OCI-LY1 (cell line): ENCODE results near the gene NELFA.

Experiments used
- EZH2 ChIP-seq: fragments of 200-600 bp; sonication (generic), shearing (Covaris generic); IDR thresholded peaks from 2 replicates; pipeline ENCODE4 v1.8.0; 2017; ENCODE audit warnings: borderline replicate concordance, mixed run types, mild to moderate bottlenecking, antibody characterized with exemption, low read length, moderate library complexity, mixed read lengths
- TF ChIP-seq, protein P1 (sequence below): fragments of 200-600 bp; sonication (generic), shearing (Covaris generic); IDR thresholded peaks from 2 replicates; pipeline ENCODE4 v1.5.1; 2017; ENCODE audit warnings: mild to moderate bottlenecking, antibody characterized with exemption, low read length, moderate library complexity, mixed read lengths

DNA sequence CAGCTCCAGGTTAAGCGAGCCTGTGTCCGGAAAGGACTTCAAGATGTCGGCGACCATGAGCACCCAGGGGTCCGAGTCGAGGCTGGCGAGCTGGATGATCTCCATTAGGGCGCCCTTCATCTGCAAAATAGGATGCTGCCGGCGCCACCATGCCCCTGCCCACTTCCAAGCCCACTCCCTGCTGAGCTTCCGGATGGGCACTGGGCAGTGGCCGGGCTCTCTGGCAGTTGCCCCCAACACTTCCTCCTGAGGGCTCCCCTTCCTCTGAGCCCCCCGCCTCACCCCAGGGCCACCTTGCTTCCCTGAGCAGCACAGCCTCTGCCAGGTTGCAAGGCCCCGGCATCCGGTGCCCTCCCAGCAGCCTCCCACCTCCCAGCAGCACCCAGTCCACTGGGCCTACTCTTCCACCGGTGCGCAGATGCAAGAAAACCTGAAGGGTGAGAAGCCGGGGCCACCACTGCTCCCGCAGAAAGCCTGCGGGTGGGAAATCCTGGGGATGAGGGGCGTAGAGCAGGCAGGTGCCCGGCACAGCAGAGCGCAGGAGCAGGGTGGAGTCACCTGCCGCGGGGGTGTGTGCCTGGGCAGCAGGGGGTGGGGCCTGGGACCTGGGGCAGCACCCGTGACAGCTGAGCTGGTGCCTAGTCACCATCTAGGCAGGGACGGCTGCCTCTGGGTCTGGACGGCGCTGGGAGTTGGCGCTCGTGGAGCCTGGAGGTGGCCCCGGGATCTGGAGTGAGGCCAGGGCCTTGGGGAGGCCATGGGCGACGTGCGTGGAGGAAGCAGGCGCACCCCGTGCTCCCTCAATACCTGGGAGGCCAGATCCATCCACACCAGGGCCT is 17.0 kb downstream of the NELFA start:
- TF ChIP-seq, protein P1, sequence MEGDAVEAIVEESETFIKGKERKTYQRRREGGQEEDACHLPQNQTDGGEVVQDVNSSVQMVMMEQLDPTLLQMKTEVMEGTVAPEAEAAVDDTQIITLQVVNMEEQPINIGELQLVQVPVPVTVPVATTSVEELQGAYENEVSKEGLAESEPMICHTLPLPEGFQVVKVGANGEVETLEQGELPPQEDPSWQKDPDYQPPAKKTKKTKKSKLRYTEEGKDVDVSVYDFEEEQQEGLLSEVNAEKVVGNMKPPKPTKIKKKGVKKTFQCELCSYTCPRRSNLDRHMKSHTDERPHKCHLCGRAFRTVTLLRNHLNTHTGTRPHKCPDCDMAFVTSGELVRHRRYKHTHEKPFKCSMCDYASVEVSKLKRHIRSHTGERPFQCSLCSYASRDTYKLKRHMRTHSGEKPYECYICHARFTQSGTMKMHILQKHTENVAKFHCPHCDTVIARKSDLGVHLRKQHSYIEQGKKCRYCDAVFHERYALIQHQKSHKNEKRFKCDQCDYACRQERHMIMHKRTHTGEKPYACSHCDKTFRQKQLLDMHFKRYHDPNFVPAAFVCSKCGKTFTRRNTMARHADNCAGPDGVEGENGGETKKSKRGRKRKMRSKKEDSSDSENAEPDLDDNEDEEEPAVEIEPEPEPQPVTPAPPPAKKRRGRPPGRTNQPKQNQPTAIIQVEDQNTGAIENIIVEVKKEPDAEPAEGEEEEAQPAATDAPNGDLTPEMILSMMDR: no peak
- TF ChIP-seq EZH2: no peak
